Subcutaneous abdominal adipose tissue (tissue), 5 donors: Measurements from ENCODE around the gene MR1.

ENCODE experiments used
- H3K27ac ChIP-seq: one replicate; pipeline ENCODE4 v1.7.0; 2013; ENCODE audit warnings: low read depth, mild to moderate bottlenecking, inconsistent platforms, low read length, moderate library complexity
- H3K27me3 ChIP-seq, 5 donors: one replicate each; pipeline ENCODE4 v1.7.0; 2013; ENCODE audit warnings: low read length in 5 of 5, inconsistent platforms in 1 of 5; ENCODE audit not compliant: control insufficient read depth in 5 of 5, insufficient read depth in 4 of 5
- H3K36me3 ChIP-seq, 5 donors: one replicate each; pipeline ENCODE4 v1.7.0; 2013; ENCODE audit warnings: low read length in 5 of 5; ENCODE audit not compliant: control insufficient read depth in 5 of 5, insufficient read depth in 5 of 5
- H3K4me1 ChIP-seq, 5 donors: one replicate each; pipeline ENCODE4 v1.7.0; 2013; ENCODE audit warnings: low read length in 5 of 5, mild to moderate bottlenecking in 3 of 5, moderate library complexity in 1 of 5; ENCODE audit not compliant: control insufficient read depth in 5 of 5, insufficient read depth in 5 of 5
- H3K4me3 ChIP-seq, 5 donors: one replicate each; pipeline ENCODE4 v1.7.0; 2013; ENCODE audit warnings: low read length in 5 of 5, low read depth in 1 of 5
- H3K9ac ChIP-seq, 5 donors: one replicate each; pipeline ENCODE4 v1.7.0; 2013; ENCODE audit warnings: low read length in 5 of 5, mild to moderate bottlenecking in 4 of 5, moderate library complexity in 3 of 5
- H3K9me3 ChIP-seq, 5 donors: one replicate each; pipeline ENCODE4 v1.7.0; 2013; ENCODE audit warnings: low read length in 5 of 5; ENCODE audit not compliant: control insufficient read depth in 5 of 5
- donor health status: healthy.
- donor health status: healthy.
- donor health status: healthy.
- donor health status: healthy.
- donor health status: healthy.

Gene MR1

GRCh38 chr1:181097242-181097641 lies 63.5 kb downstream of the MR1 start:
- Histone ChIP-seq H3K27ac (no peak overlapping the region), H3K36me3 (no peaks in the 10 kb centered on the region), H3K9me3 (no peaks in the 10 kb centered on the region), H3K4me3 (no peak overlapping the region), H3K27me3 (peaks cover 0 to 2% (median 0%) of the 10 kb centered on the region in 5 donors), H3K4me1 (peaks cover 15 to 53% (median 48%) of the 10 kb centered on the region in 5 donors), H3K9ac (no peak overlapping the region)

- peak overlapping the region in 1 of 5 donors; percentile 19 for H3K9ac ChIP-seq
- H3K4me1 ChIP-seq, result peaks cover 18 to 55% (median 46%) of the 10 kb centered on the region in 5 donors
- H3K4me3 ChIP-seq, result peak overlapping the region in 1 of 5 donors; percentile 6
- H3K9me3 ChIP-seq, result no peaks in the 10 kb centered on the region
- no peaks in the 10 kb centered on the region for H3K36me3 ChIP-seq
- H3K27me3 ChIP-seq, result peaks cover 0 to 2% (median 0%) of the 10 kb centered on the region in 5 donors
- no peak overlapping the region for H3K27ac ChIP-seq
Measured at GRCh38 chr1:181099152-181100014, 65.6 kb downstream of the MR1 start.

- Histone ChIP-seq H3K27me3 (peaks cover 0 to 2% (median 0%) of the 10 kb centered on the region in 5 donors), H3K27ac (no peak overlapping the region), H3K36me3 (no peaks in the 10 kb centered on the region), H3K4me1 (peaks cover 15 to 51% (median 43%) of the 10 kb centered on the region in 5 donors), H3K9me3 (no peaks in the 10 kb centered on the region), H3K9ac (peak overlapping the region in 1 of 5 donors; percentile 19), H3K4me3 (peak overlapping the region in 1 of 5 donors; percentile 6)
Measured at GRCh38 chr1:181100015-181100905, 66.5 kb downstream of the MR1 start.

- H3K36me3 ChIP-seq, result no peaks in the 10 kb centered on the region
- peaks cover 13 to 50% (median 42%) of the 10 kb centered on the region in 5 donors for H3K4me1 ChIP-seq
- no peak overlapping the region for H3K27ac ChIP-seq
- H3K4me3 ChIP-seq, result no peak overlapping the region
- H3K9me3 ChIP-seq, result no peaks in the 10 kb centered on the region
- H3K27me3 ChIP-seq, result peaks cover 0 to 2% (median 0%) of the 10 kb centered on the region in 5 donors
- H3K9ac ChIP-seq, result no peak overlapping the region
Measured at GRCh38 chr1:181100934-181101333, 67.2 kb downstream of the MR1 start.

- no peak overlapping the region for H3K9ac ChIP-seq
- H3K27ac ChIP-seq, result no peak overlapping the region
- H3K4me1 ChIP-seq, result peaks cover 14 to 50% (median 37%) of the 10 kb centered on the region in 5 donors
- H3K36me3 ChIP-seq, result no peaks in the 10 kb centered on the region
- no peaks in the 10 kb centered on the region for H3K9me3 ChIP-seq
- H3K27me3 ChIP-seq, result peaks cover 0 to 2% (median 0%) of the 10 kb centered on the region in 5 donors
- H3K4me3 ChIP-seq, result no peak overlapping the region
Measured at GRCh38 chr1:181101581-181102226, 67.9 kb downstream of the MR1 start.

- Histone ChIP-seq H3K4me3 (no peak overlapping the region), H3K27ac (no peak overlapping the region), H3K9ac (no peak overlapping the region), H3K4me1 (peaks cover 9 to 52% (median 30%) of the 10 kb centered on the region in 5 donors), H3K9me3 (no peaks in the 10 kb centered on the region), H3K27me3 (peaks cover 0 to 2% (median 0%) of the 10 kb centered on the region in 5 donors), H3K36me3 (no peaks in the 10 kb centered on the region)
Measured at GRCh38 chr1:181102841-181103240, 69.1 kb downstream of the MR1 start.

- Histone ChIP-seq H3K4me1 (peaks cover 9 to 52% (median 30%) of the 10 kb centered on the region in 5 donors), H3K27me3 (peaks cover 0 to 2% (median 0%) of the 10 kb centered on the region in 5 donors), H3K36me3 (no peaks in the 10 kb centered on the region), H3K4me3 (no peak overlapping the region), H3K9me3 (no peaks in the 10 kb centered on the region), H3K27ac (no peak overlapping the region), H3K9ac (no peak overlapping the region)
Measured at GRCh38 chr1:181103399-181103798, 69.6 kb downstream of the MR1 start.

GRCh38 chr1:181104042-181104789 lies 70.4 kb downstream of the MR1 start:
- peak overlapping the region; percentile 21 to 88 (median 76) for H3K9ac ChIP-seq
- peaks cover 0 to 2% (median 0%) of the 10 kb centered on the region in 5 donors for H3K27me3 ChIP-seq
- H3K9me3 ChIP-seq, result no peaks in the 10 kb centered on the region
- H3K36me3 ChIP-seq, result no peaks in the 10 kb centered on the region
- peaks cover 9 to 49% (median 28%) of the 10 kb centered on the region in 5 donors for H3K4me1 ChIP-seq
- peak overlapping the region; percentile 81 for H3K27ac ChIP-seq
- H3K4me3 ChIP-seq, result peak overlapping the region; percentile 64 to 78 (median 74)

- Histone ChIP-seq H3K27me3 (peaks cover 0 to 2% (median 0%) of the 10 kb centered on the region in 5 donors), H3K9me3 (no peaks in the 10 kb centered on the region), H3K9ac (peak overlapping the region; percentile 21 to 88 (median 76)), H3K36me3 (no peaks in the 10 kb centered on the region), H3K27ac (peak overlapping the region; percentile 81), H3K4me3 (peak overlapping the region; percentile 64 to 78 (median 74)), H3K4me1 (peaks cover 9 to 44% (median 23%) of the 10 kb centered on the region in 5 donors)
Measured at GRCh38 chr1:181104790-181105133, 71.0 kb downstream of the MR1 start.
